ENCODE measurements around the gene CTNNA3. TPM values are rescaled to one million over a fixed set of nuclear protein-coding genes. Genes with fewer than 3 reads are reported as not detected.
"Not testable (repeated sequence)": the region's sequence is repeated elsewhere in the genome, so short reads cannot be mapped to it uniquely, and the experiment has no call there.

The CTNNA3 gene
- total RNA-seq, 2 donors from 2014 or later, result 3.2 to 7.2 TPM

GRCh38 chr10:66337211-66337610 is 1358.8 kb downstream of the CTNNA3 start:
- H3K36me3 Mint-ChIP-seq (ENCODE audit: low read depth), result peaks cover 2% of the 10 kb centered on the region
- H3K9me3 Mint-ChIP-seq, result peaks cover 34% of the 10 kb centered on the region
- peaks cover 30% of the 10 kb centered on the region for H3K9me3 ChIP-seq (ENCODE audit: control insufficient read depth, low read length)
- TF ChIP-seq, protein P1, sequence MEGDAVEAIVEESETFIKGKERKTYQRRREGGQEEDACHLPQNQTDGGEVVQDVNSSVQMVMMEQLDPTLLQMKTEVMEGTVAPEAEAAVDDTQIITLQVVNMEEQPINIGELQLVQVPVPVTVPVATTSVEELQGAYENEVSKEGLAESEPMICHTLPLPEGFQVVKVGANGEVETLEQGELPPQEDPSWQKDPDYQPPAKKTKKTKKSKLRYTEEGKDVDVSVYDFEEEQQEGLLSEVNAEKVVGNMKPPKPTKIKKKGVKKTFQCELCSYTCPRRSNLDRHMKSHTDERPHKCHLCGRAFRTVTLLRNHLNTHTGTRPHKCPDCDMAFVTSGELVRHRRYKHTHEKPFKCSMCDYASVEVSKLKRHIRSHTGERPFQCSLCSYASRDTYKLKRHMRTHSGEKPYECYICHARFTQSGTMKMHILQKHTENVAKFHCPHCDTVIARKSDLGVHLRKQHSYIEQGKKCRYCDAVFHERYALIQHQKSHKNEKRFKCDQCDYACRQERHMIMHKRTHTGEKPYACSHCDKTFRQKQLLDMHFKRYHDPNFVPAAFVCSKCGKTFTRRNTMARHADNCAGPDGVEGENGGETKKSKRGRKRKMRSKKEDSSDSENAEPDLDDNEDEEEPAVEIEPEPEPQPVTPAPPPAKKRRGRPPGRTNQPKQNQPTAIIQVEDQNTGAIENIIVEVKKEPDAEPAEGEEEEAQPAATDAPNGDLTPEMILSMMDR (conservative IDR thresholded peaks at IDR 0.05), result no peak
- no peaks in the 10 kb centered on the region for H3K4me1 Mint-ChIP-seq
- no peaks in the 10 kb centered on the region for H3K4me1 ChIP-seq (ENCODE audit: control insufficient read depth, insufficient read depth, low read length)
- H3K27ac Mint-ChIP-seq, result no peak overlapping the region
- H3K4me3 Mint-ChIP-seq, result no peak overlapping the region
- WGBS, 2 experiments (ENCODE audit: insufficient coverage in 1 of 2, insufficient read length in 1 of 2), result 61 to 71% methylated on average over 2 of the region's 3 CpGs
- no peak overlapping the region for H3K4me3 ChIP-seq (ENCODE audit: low read length)
- no peak overlapping the region for H3K27ac ChIP-seq (ENCODE audit: low read depth, low read length)
- no peaks in the 10 kb centered on the region for H3K27me3 Mint-ChIP-seq (ENCODE audit: insufficient read depth)
- DNase-seq, result no peak
- H3K36me3 ChIP-seq (ENCODE audit: control insufficient read depth, insufficient read depth, low read length), result no peaks in the 10 kb centered on the region
- no peak overlapping the region for H3K9ac ChIP-seq (ENCODE audit: extremely low read depth, low read length, poor library complexity, severe bottlenecking)
- H3K27me3 ChIP-seq (ENCODE audit: control insufficient read depth, insufficient read depth, low read length, poor library complexity, severe bottlenecking), result no peaks in the 10 kb centered on the region

- Mint-ChIP-seq H3K4me1 (no peaks in the 10 kb centered on the region), H3K27me3 (ENCODE audit: insufficient read depth) (no peaks in the 10 kb centered on the region), H3K27ac (no peak overlapping the region), H3K9me3 (peaks cover 34% of the 10 kb centered on the region), H3K4me3 (no peak overlapping the region), H3K36me3 (ENCODE audit: low read depth) (peaks cover 2% of the 10 kb centered on the region)
- H3K36me3 ChIP-seq (ENCODE audit: control insufficient read depth, insufficient read depth, low read length), result no peaks in the 10 kb centered on the region
- peaks cover 30% of the 10 kb centered on the region for H3K9me3 ChIP-seq (ENCODE audit: control insufficient read depth, low read length)
- DNase-seq, result no peak
- no peak overlapping the region for H3K4me3 ChIP-seq (ENCODE audit: low read length)
- no peak overlapping the region for H3K27ac ChIP-seq (ENCODE audit: low read depth, low read length)
- TF ChIP-seq, protein P1 (conservative IDR thresholded peaks at IDR 0.05), result no peak
- no peaks in the 10 kb centered on the region for H3K27me3 ChIP-seq (ENCODE audit: control insufficient read depth, insufficient read depth, low read length, poor library complexity, severe bottlenecking)
- no peaks in the 10 kb centered on the region for H3K4me1 ChIP-seq (ENCODE audit: control insufficient read depth, insufficient read depth, low read length)
- no peak overlapping the region for H3K9ac ChIP-seq (ENCODE audit: extremely low read depth, low read length, poor library complexity, severe bottlenecking)
Observed at GRCh38 chr10:66336791-66337190, 1359.2 kb downstream of the CTNNA3 start.

DNA sequence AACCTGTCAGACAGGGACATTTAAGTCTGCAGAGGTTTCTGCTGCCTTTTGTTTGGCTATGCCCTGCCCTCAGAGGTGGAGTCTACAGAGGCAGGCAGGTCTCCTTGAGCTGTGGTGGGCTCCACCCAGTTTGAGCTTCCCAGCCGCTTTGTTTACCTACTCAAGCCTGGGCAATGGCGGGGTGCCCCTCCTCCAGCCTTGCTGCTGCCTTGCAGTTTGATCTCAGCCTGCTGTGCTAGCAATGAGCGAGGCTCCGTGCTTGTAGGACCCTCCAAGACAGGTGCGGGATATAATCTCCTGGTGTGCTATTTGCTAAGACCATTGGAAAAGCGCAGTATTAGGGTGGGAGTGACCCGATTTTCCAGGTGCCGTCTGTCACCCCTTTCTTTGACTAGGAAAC is 1360.2 kb downstream of the CTNNA3 start:
- 95 to 98% methylated on average over 7 to 8 of the region's 8 CpGs for WGBS, 2 experiments (ENCODE audit: insufficient coverage in 1 of 2, insufficient read length in 1 of 2)
- not testable (repeated sequence) for H3K4me1 Mint-ChIP-seq; H3K27ac Mint-ChIP-seq; H3K4me1 ChIP-seq (ENCODE audit: control insufficient read depth, insufficient read depth, low read length); H3K27me3 Mint-ChIP-seq (ENCODE audit: insufficient read depth); DNase-seq; H3K27ac ChIP-seq (ENCODE audit: low read depth, low read length); H3K4me3 Mint-ChIP-seq; H3K36me3 ChIP-seq (ENCODE audit: control insufficient read depth, insufficient read depth, low read length); H3K9ac ChIP-seq (ENCODE audit: extremely low read depth, low read length, poor library complexity, severe bottlenecking); H3K4me3 ChIP-seq (ENCODE audit: low read length); H3K27me3 ChIP-seq (ENCODE audit: control insufficient read depth, insufficient read depth, low read length, poor library complexity, severe bottlenecking); H3K36me3 Mint-ChIP-seq (ENCODE audit: low read depth)
- H3K9me3 Mint-ChIP-seq, result peaks cover 34% of the 10 kb centered on the region
- peaks cover 30% of the 10 kb centered on the region for H3K9me3 ChIP-seq (ENCODE audit: control insufficient read depth, low read length)

DNA sequence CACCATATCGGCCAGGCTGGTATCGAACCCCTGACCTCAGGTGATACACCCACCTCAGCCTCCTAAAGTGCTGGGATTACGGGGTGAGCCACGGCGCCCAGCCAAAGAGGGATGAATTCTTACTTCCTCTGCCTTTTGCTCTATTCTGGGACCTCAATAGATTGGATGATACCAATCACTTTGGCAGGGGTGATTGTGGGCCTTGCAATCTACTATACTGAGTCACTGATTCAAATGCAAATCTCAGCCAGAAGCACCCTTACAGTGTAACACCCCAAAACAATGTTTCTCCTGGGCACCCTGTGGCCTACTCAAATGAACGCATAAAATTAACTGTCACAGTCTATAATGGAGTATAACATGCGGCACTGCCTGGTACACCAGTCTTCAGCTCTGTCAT is 1366.8 kb downstream of the CTNNA3 start:
- no peak overlapping the region for H3K9ac ChIP-seq (ENCODE audit: extremely low read depth, low read length, poor library complexity, severe bottlenecking)
- no peaks in the 10 kb centered on the region for H3K27me3 ChIP-seq (ENCODE audit: control insufficient read depth, insufficient read depth, low read length, poor library complexity, severe bottlenecking)
- Mint-ChIP-seq H3K9me3 (peaks cover 13% of the 10 kb centered on the region), H3K4me1 (no peaks in the 10 kb centered on the region), H3K36me3 (ENCODE audit: low read depth) (no peaks in the 10 kb centered on the region), H3K4me3 (no peak overlapping the region), H3K27me3 (ENCODE audit: insufficient read depth) (no peaks in the 10 kb centered on the region), H3K27ac (no peak overlapping the region)
- no peak for DNase-seq
- H3K4me1 ChIP-seq (ENCODE audit: control insufficient read depth, insufficient read depth, low read length), result no peaks in the 10 kb centered on the region
- H3K27ac ChIP-seq (ENCODE audit: low read depth, low read length), result no peak overlapping the region
- 95 to 96% methylated on average over 5 to 7 of the region's 7 CpGs for WGBS, 2 experiments (ENCODE audit: insufficient coverage in 1 of 2, insufficient read length in 1 of 2)
- TF ChIP-seq, protein P1 (conservative IDR thresholded peaks at IDR 0.05), result no peak
- H3K36me3 ChIP-seq (ENCODE audit: control insufficient read depth, insufficient read depth, low read length), result no peaks in the 10 kb centered on the region
- H3K9me3 ChIP-seq (ENCODE audit: control insufficient read depth, low read length), result no peaks in the 10 kb centered on the region
- H3K4me3 ChIP-seq (ENCODE audit: low read length), result no peak overlapping the region
